ENCODE measurements around the gene KIRREL3.

KIRREL3 gene

DNA sequence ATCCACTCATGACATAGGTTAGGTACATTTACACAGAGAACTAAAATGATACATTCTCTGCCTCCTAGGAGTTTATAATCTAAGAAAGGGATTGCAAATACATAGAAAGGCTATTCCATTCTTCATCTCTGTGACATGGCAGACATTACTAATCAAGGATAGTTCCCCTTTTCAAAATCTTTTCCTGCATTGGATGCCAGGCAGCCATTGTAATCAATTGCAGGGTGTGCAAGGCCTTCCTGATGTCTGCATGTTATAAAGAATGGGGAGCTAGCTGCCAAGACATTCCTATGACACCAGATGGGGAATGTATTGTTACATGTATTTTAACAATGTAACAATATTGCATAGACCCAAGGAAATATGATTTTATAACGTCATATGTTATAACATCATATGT is 82.0 kb downstream of the KIRREL3 start:
- H3K4me1 ChIP-seq (ENCODE audit: low read length): peaks cover 18% of the 10 kb centered on the region
- no peak overlapping the region for H3K9ac ChIP-seq (ENCODE audit: low read length)
- no peaks in the 10 kb centered on the region; the same call in 1 of the 2 replicates for H4K20me1 ChIP-seq (ENCODE audit: insufficient read depth, low read length)
- H3K79me2 ChIP-seq (ENCODE audit: low read length): no peaks in the 10 kb centered on the region
- no peak overlapping the region for H3K4me3 ChIP-seq (ENCODE audit: low read length)
- H3K4me2 ChIP-seq (ENCODE audit: low read length): no peak overlapping the region
- H3K9me3 ChIP-seq (ENCODE audit: insufficient read depth, low read length): no peaks in the 10 kb centered on the region
- TF ChIP-seq, protein P1, sequence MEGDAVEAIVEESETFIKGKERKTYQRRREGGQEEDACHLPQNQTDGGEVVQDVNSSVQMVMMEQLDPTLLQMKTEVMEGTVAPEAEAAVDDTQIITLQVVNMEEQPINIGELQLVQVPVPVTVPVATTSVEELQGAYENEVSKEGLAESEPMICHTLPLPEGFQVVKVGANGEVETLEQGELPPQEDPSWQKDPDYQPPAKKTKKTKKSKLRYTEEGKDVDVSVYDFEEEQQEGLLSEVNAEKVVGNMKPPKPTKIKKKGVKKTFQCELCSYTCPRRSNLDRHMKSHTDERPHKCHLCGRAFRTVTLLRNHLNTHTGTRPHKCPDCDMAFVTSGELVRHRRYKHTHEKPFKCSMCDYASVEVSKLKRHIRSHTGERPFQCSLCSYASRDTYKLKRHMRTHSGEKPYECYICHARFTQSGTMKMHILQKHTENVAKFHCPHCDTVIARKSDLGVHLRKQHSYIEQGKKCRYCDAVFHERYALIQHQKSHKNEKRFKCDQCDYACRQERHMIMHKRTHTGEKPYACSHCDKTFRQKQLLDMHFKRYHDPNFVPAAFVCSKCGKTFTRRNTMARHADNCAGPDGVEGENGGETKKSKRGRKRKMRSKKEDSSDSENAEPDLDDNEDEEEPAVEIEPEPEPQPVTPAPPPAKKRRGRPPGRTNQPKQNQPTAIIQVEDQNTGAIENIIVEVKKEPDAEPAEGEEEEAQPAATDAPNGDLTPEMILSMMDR (IDR thresholded peaks at IDR 0.05; ENCODE audit: low read depth, low read length): no peak
- TF ChIP-seq EZH2phosphoT487 (IDR thresholded peaks at IDR 0.05; ENCODE audit: low read depth): no peak
- peaks cover 4% of the 10 kb centered on the region; the same call in 1 of the 2 replicates for H3K27me3 ChIP-seq (ENCODE audit: low read depth, low read length)
- H3K36me3 ChIP-seq (replicated peaks; ENCODE audit: low read depth, low read length): no peaks in the 10 kb centered on the region
- no peak overlapping the region for H2AFZ ChIP-seq (ENCODE audit: low read depth, low read length)
- H3K27ac ChIP-seq (ENCODE audit: low read length): no peak overlapping the region

DNA sequence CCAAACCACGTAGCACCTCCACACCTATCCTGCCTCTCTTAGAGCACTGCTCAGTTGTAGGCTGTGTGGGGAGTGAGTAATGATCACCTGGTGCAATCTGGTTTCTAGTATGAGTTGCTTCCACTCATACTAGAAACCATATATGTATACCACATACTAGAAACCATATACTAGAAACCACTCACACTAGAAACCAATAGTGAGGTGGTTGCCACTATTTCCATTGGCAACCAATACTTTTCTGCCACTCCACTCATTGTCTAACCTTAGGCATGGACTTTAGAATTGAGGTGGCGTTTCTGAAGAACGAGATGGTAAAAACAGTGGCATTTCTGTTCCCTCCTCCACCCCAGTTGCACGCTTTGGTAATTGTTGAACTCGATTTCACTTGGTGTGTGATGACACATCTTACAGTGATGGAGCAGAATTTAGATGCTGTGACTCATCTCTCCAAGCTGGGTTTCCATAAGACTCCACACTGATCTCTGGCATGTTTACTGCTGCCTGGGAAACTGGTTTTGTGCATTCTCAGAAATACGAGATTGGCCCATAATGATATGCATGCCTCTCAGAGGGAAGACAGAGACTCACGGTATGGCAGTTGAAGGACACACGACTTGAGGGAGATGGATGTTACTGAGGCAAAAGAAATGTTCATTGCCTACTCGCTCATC is 82.9 kb downstream of the KIRREL3 start:
- no peak overlapping the region for H2AFZ ChIP-seq (ENCODE audit: low read depth, low read length)
- peaks cover 4% of the 10 kb centered on the region; the same call in 1 of the 2 replicates for H3K27me3 ChIP-seq (ENCODE audit: low read depth, low read length)
- H3K27ac ChIP-seq (ENCODE audit: low read length): no peak overlapping the region
- TF ChIP-seq, protein P1 (IDR thresholded peaks at IDR 0.05; ENCODE audit: low read depth, low read length): no peak
- no peak overlapping the region for H3K4me2 ChIP-seq (ENCODE audit: low read length)
- no peaks in the 10 kb centered on the region for H3K36me3 ChIP-seq (replicated peaks; ENCODE audit: low read depth, low read length)
- no peaks in the 10 kb centered on the region for H3K9me3 ChIP-seq (ENCODE audit: insufficient read depth, low read length)
- no peaks in the 10 kb centered on the region; the same call in 1 of the 2 replicates for H4K20me1 ChIP-seq (ENCODE audit: insufficient read depth, low read length)
- no peak overlapping the region for H3K9ac ChIP-seq (ENCODE audit: low read length)
- H3K4me3 ChIP-seq (ENCODE audit: low read length): no peak overlapping the region
- peaks cover 18% of the 10 kb centered on the region for H3K4me1 ChIP-seq (ENCODE audit: low read length)
- no peaks in the 10 kb centered on the region for H3K79me2 ChIP-seq (ENCODE audit: low read length)

DNA sequence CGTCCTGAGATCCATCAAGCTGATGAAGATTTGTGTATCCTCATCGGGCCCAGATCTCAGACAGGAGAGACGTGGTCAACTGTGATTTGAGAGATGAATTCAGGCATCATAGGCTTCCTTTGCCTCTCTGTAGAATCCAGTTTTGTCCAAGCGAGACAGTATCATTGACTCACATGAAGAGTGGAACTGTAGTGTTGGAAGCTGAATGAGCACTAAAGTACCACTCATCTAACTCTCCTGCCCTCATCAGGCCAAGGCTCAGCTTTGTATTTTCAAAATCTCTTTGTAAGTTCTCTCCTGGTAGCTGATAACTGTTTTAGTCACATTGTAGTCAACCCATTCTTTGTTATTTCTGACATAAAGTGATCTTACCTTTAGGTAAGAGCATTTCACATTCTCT is 85.1 kb downstream of the KIRREL3 start:
- TF ChIP-seq, protein P1 (IDR thresholded peaks at IDR 0.05; ENCODE audit: low read depth, low read length): no peak
- no peak for TF ChIP-seq EZH2phosphoT487 (IDR thresholded peaks at IDR 0.05; ENCODE audit: low read depth)

DNA sequence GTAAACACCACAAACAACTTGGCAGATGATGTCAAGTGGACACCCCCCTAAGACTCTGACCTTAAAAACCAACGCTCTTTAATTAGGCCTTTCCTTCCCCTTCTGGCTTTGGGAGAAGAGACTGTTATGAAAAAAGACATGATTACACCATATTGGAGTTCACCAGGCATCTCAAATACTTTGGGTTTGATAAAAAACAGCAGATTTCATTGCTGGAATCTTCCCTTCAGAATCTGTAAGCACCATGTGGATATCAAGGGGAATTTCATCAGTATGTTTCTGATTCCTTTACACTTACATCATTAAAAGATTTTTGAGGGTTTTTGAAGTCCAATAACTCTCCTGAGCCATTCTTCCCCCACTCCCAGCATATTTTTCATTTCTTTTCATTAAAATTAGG is 85.6 kb downstream of the KIRREL3 start:
- H3K27me3 ChIP-seq (ENCODE audit: low read depth, low read length): peaks cover 4% of the 10 kb centered on the region; the same call in 1 of the 2 replicates
- no peaks in the 10 kb centered on the region for H3K36me3 ChIP-seq (replicated peaks; ENCODE audit: low read depth, low read length)
- H2AFZ ChIP-seq (ENCODE audit: low read depth, low read length): no peak overlapping the region
- H4K20me1 ChIP-seq (ENCODE audit: insufficient read depth, low read length): no peaks in the 10 kb centered on the region; the same call in 1 of the 2 replicates
- peaks cover 18% of the 10 kb centered on the region for H3K4me1 ChIP-seq (ENCODE audit: low read length)
- no peaks in the 10 kb centered on the region for H3K9me3 ChIP-seq (ENCODE audit: insufficient read depth, low read length)
- H3K27ac ChIP-seq (ENCODE audit: low read length): no peak overlapping the region
- H3K79me2 ChIP-seq (ENCODE audit: low read length): no peaks in the 10 kb centered on the region
- no peak overlapping the region for H3K4me3 ChIP-seq (ENCODE audit: low read length)
- no peak overlapping the region for H3K9ac ChIP-seq (ENCODE audit: low read length)
- TF ChIP-seq, protein P1 (IDR thresholded peaks at IDR 0.05; ENCODE audit: low read depth, low read length): no peak
- TF ChIP-seq EZH2phosphoT487 (IDR thresholded peaks at IDR 0.05; ENCODE audit: low read depth): no peak
- H3K4me2 ChIP-seq (ENCODE audit: low read length): no peak overlapping the region

More for the DNA sequence above, 85.1 kb downstream of the KIRREL3 start:
- Histone ChIP-seq H3K4me2 (ENCODE audit: low read length) (no peak overlapping the region), H2AFZ (ENCODE audit: low read depth, low read length) (no peak overlapping the region), H3K4me1 (ENCODE audit: low read length) (peaks cover 18% of the 10 kb centered on the region), H3K9me3 (ENCODE audit: insufficient read depth, low read length) (no peaks in the 10 kb centered on the region), H3K27me3 (ENCODE audit: low read depth, low read length) (peaks cover 4% of the 10 kb centered on the region; the same call in 1 of the 2 replicates), H3K9ac (ENCODE audit: low read length) (no peak overlapping the region), H3K27ac (ENCODE audit: low read length) (no peak overlapping the region), H3K79me2 (ENCODE audit: low read length) (no peaks in the 10 kb centered on the region), H4K20me1 (ENCODE audit: insufficient read depth, low read length) (no peaks in the 10 kb centered on the region; the same call in 1 of the 2 replicates), H3K36me3 (replicated peaks; ENCODE audit: low read depth, low read length) (no peaks in the 10 kb centered on the region), H3K4me3 (ENCODE audit: low read length) (no peak overlapping the region)
